Fibroblast of lung (primary cell): ENCODE data around the gene HMBS.

Experiments used
- EZH2 ChIP-seq: IDR thresholded peaks from 2 replicates; pipeline ENCODE4 v1.5.1; 2012; ENCODE audit warnings: low read length, control low read depth, mild to moderate bottlenecking; ENCODE audit errors: missing control alignments
- TF ChIP-seq, protein P1 (sequence below), 2 donors: IDR thresholded peaks in 1 of 2; conservative IDR thresholded peaks in 1 of 2; 1 replicate in 1 of 2; 2 replicates in 1 of 2; pipeline ENCODE4 v1.5.1; 2011 to 2012; ENCODE audit warnings: low read length in 2 of 2, control low read depth in 1 of 2, inconsistent platforms in 1 of 2, low read depth in 1 of 2, mild to moderate bottlenecking in 1 of 2

GRCh38 chr11:119106564-119107537 lies 22.2 kb downstream of the HMBS start, which contains the start of gene C2CD2L:
- TF ChIP-seq, protein P1, sequence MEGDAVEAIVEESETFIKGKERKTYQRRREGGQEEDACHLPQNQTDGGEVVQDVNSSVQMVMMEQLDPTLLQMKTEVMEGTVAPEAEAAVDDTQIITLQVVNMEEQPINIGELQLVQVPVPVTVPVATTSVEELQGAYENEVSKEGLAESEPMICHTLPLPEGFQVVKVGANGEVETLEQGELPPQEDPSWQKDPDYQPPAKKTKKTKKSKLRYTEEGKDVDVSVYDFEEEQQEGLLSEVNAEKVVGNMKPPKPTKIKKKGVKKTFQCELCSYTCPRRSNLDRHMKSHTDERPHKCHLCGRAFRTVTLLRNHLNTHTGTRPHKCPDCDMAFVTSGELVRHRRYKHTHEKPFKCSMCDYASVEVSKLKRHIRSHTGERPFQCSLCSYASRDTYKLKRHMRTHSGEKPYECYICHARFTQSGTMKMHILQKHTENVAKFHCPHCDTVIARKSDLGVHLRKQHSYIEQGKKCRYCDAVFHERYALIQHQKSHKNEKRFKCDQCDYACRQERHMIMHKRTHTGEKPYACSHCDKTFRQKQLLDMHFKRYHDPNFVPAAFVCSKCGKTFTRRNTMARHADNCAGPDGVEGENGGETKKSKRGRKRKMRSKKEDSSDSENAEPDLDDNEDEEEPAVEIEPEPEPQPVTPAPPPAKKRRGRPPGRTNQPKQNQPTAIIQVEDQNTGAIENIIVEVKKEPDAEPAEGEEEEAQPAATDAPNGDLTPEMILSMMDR (conservative IDR thresholded peaks at IDR 0.05 in 1 of 2, IDR thresholded peaks at IDR 0.05 in 1 of 2; ENCODE audit: low read depth in 1 of 2, low read length in 2 of 2): no peak
- no peak for TF ChIP-seq EZH2
